Measurements from ENCODE around the gene NUDT13. TPM values are rescaled to one million over a fixed set of nuclear protein-coding genes. Genes with fewer than 3 reads are reported as not detected.

NUDT13 gene
- total and polyA plus RNA-seq, 9 of the 15 experiments (the other 6 are each of a cell fraction or from before 2014, with no cell fraction given): 4.7 to 11.1 (median 5.6) TPM

- FAIRE-seq (no peak), ATAC-seq (no peak), DNase-seq (ENCODE audit: extremely low read depth in 1 of 4, low spot score in 3 of 4) (no peak)
- H3K9me1 ChIP-seq (ENCODE audit: control insufficient read depth, insufficient read depth, low read length): no peaks in the 10 kb centered on the region
- CTCF ChIA-PET (ENCODE audit: low intra/inter-chr PET ratio): no interaction called here
- peaks cover 5% of the 10 kb centered on the region for H3K9me3 ChIP-seq (replicated peaks; ENCODE audit: control insufficient read depth, insufficient read depth, low read depth, low read length)
- no peak overlapping the region for H3K4me2 ChIP-seq (ENCODE audit: insufficient read depth, low read length)
- in situ Hi-C loops (cut with MboI): no loop called here
- BruUV-seq (replicated peaks): no TSS peak
- no peaks in the 10 kb centered on the region for H3K27me3 ChIP-seq (ENCODE audit: control insufficient read depth in 2 of 2, insufficient read depth in 2 of 2, low read length in 2 of 2)
- no peaks in the 10 kb centered on the region; the same call in 2 of the 3 replicates for H3K79me2 ChIP-seq (ENCODE audit: control insufficient read depth, insufficient read depth, low read length)
- H3K4me3 ChIP-seq: no peak overlapping the region
- H3K27ac ChIP-seq (ENCODE audit: extremely low read depth, low read depth, low read length): no peak overlapping the region; the same call in 2 of the 3 replicates
- intact Hi-C loops (cut with micrococcal nuclease): loop anchor here (5.0 kb wide), 1 partner anchor 54 kb away; the partner anchor contains the start of genes ECD and FAM149B1
- H3K4me1 ChIP-seq (replicated peaks in 1 of 2; ENCODE audit: control insufficient read depth in 2 of 2, insufficient read depth in 2 of 2, low read length in 2 of 2): peaks cover 3 to 13% of the 10 kb centered on the region in 2 experiments; a peak in 3 of 5 replicates
- POLR2A ChIA-PET: interaction anchor here (0.6 to 1.7 kb wide), 3 partner anchors 10 to 18 kb away, joined by 3 to 11 read pairs (median 5); partner anchors contain the start of gene P4HA1
- no peaks in the 10 kb centered on the region for H4K20me1 ChIP-seq (replicated peaks; ENCODE audit: control insufficient read depth, insufficient read depth, low read length)
- TF ChIP-seq MLLT1 (IDR thresholded peaks at IDR 0.05) (no peak), FOXA1 (IDR thresholded peaks at IDR 0.05; ENCODE audit: borderline replicate concordance) (no peak)
- no peak overlapping the region for H3K9ac ChIP-seq (ENCODE audit: insufficient read depth in 1 of 2, low read depth in 2 of 2, low read length in 2 of 2)
- peaks cover 19% of the 10 kb centered on the region; the same call in 1 of the 3 replicates for H3K36me3 ChIP-seq (ENCODE audit: control insufficient read depth, insufficient read depth, low read length)
- WGBS (ENCODE audit: insufficient coverage, low coverage, missing lambda C conversion rate): 90% methylated on average over 1 of the region's 1 CpG
- H2AFZ ChIP-seq (ENCODE audit: low read depth, low read length): no peak overlapping the region
These were observed 3.3 kb downstream of the NUDT13 start for GRCh38 chr10:73113551-73113950.

GRCh38 chr10:73116017-73116416, 5.8 kb downstream of the NUDT13 start:
- ATAC-seq: no peak
- CTCF ChIA-PET (ENCODE audit: low intra/inter-chr PET ratio): no interaction called here
- in situ Hi-C loops (cut with MboI): no loop called here

More at GRCh38 chr10:73116017-73116416, 5.8 kb downstream of the NUDT13 start:
- 100% methylated on average over 1 of the region's 1 CpG for WGBS (ENCODE audit: insufficient coverage, low coverage, missing lambda C conversion rate)
- no peak overlapping the region for H3K9ac ChIP-seq (ENCODE audit: insufficient read depth in 1 of 2, low read depth in 2 of 2, low read length in 2 of 2)
- no peaks in the 10 kb centered on the region for H4K20me1 ChIP-seq (replicated peaks; ENCODE audit: control insufficient read depth, insufficient read depth, low read length)
- H3K4me3 ChIP-seq: no peak overlapping the region
- no peaks in the 10 kb centered on the region for H3K79me2 ChIP-seq (ENCODE audit: control insufficient read depth, insufficient read depth, low read length)
- FAIRE-seq (no peak), DNase-seq (ENCODE audit: extremely low read depth in 1 of 4, low spot score in 3 of 4) (no peak)
- no TSS peak for BruUV-seq (replicated peaks)
- TF ChIP-seq ZSCAN29 (IDR thresholded peaks at IDR 0.05) (no peak), ZNF121 (CRISPR knock-in tag; conservative IDR thresholded peaks at IDR 0.05) (peak; percentile 57)
- POLR2A ChIA-PET: interaction anchor here (0.5 to 1.8 kb wide), 4 partner anchors 10 to 660 kb away, joined by 3 to 5 read pairs (median 3); partner anchors contain the start of gene P4HA1
- intact Hi-C loops (cut with micrococcal nuclease): no loop called here
- no peaks in the 10 kb centered on the region for H3K9me3 ChIP-seq (replicated peaks; ENCODE audit: control insufficient read depth, insufficient read depth, low read depth, low read length)
- no peak overlapping the region for H3K4me2 ChIP-seq (ENCODE audit: insufficient read depth, low read length)
- H3K27me3 ChIP-seq (ENCODE audit: control insufficient read depth in 2 of 2, insufficient read depth in 2 of 2, low read length in 2 of 2): no peaks in the 10 kb centered on the region
- H2AFZ ChIP-seq (ENCODE audit: low read depth, low read length): no peak overlapping the region
- H3K4me1 ChIP-seq (replicated peaks in 1 of 2; ENCODE audit: control insufficient read depth in 2 of 2, insufficient read depth in 2 of 2, low read length in 2 of 2): peaks cover 3 to 13% of the 10 kb centered on the region in 2 experiments; a peak in 3 of 5 replicates
- H3K9me1 ChIP-seq (ENCODE audit: control insufficient read depth, insufficient read depth, low read length): no peaks in the 10 kb centered on the region
- peaks cover 17% of the 10 kb centered on the region; the same call in 1 of the 3 replicates for H3K36me3 ChIP-seq (ENCODE audit: control insufficient read depth, insufficient read depth, low read length)
- H3K27ac ChIP-seq (ENCODE audit: extremely low read depth, low read depth, low read length): no peak overlapping the region

Measured in K562 (cell line).